Diencephalon (tissue), 1 donor: ENCODE measurements around the gene ZNF274. TPM values are rescaled to one million over a fixed set of nuclear protein-coding genes. Genes with fewer than 3 reads are reported as not detected.

Source experiments
- total RNA-seq: library from RNA; depleted of rRNA; stranded (reverse); fragments of >200 nt; gene quantifications from one replicate; pipeline ENCODE4 v1.2.3, GENCODE V29; 2014

Gene ZNF274
- total RNA-seq: 20.8 TPM

GRCh38 chr19:58182989-58183816, at the start of gene ZNF274:
Gene ZNF274, plus strand, starts transcription at chr19:58183061. Its CDS starts 905 bp downstream, at chr19:58183966.

GRCh38 chr19:58150328-58150921, 32.4 kb upstream of the ZNF274 start, which contains the start of gene ZNF329:
Gene ZNF329, minus strand, starts transcription at chr19:58150789. Its CDS starts 21,286 bp downstream, at chr19:58129503.

GRCh38 chr19:58228585-58229254, 45.9 kb downstream of the ZNF274 start, which contains the start of gene ZNF544:
Gene ZNF544, plus strand, starts transcription at chr19:58228914. Its CDS starts 15,110 bp downstream, at chr19:58244024.

Other genes with a start within 250 kb of the ZNF274 start
- 47.1 TPM for gene ZNF418, start 247.7 kb upstream of the ZNF274 start, total RNA-seq
- 17.3 TPM for gene ZNF256, start 235.4 kb upstream of the ZNF274 start, total RNA-seq
- not detected for gene C19orf18, start 208.5 kb upstream of the ZNF274 start, total RNA-seq
- 45.0 TPM for gene ZNF606, start 180.2 kb upstream of the ZNF274 start, total RNA-seq
- gene ZSCAN1, start 149.0 kb upstream of the ZNF274 start, total RNA-seq: 1.6 TPM
- gene ZNF135, start 123.8 kb upstream of the ZNF274 start, total RNA-seq: 13.4 TPM
- 126 TPM for gene ZSCAN18, start 84.8 kb upstream of the ZNF274 start, total RNA-seq
- 34.8 TPM for gene ZNF329, start 32.3 kb upstream of the ZNF274 start, total RNA-seq
- gene ZNF544, start 45.9 kb downstream of the ZNF274 start, total RNA-seq: 62.3 TPM
- 14.1 TPM for gene ZNF8, start 95.9 kb downstream of the ZNF274 start, total RNA-seq
- 27.9 TPM for gene ERVK3-1, start 122.3 kb downstream of the ZNF274 start, total RNA-seq
- 2.5 TPM for gene ZSCAN22, start 143.9 kb downstream of the ZNF274 start, total RNA-seq
- gene A1BG, start 170.4 kb downstream of the ZNF274 start, total RNA-seq: 1.2 TPM
- gene ZNF497, start 179.7 kb downstream of the ZNF274 start, total RNA-seq: 6.2 TPM
- 1.2 TPM for gene ZNF837, start 198.0 kb downstream of the ZNF274 start, total RNA-seq
- 1,092 TPM for gene RPS5, start 204.2 kb downstream of the ZNF274 start, total RNA-seq
- gene RNF225, start 212.6 kb downstream of the ZNF274 start, total RNA-seq: not detected
- gene ZNF584, start 225.6 kb downstream of the ZNF274 start, total RNA-seq: 21.0 TPM